PFSK-1 (cell line): ENCODE data around the gene GPR161.

Source experiments
- FOXP2 ChIP-seq: optimal IDR thresholded peaks from 2 replicates; pipeline ENCODE3; 2011; ENCODE audit warnings: borderline replicate concordance, control low read depth, inconsistent platforms; ENCODE audit not compliant: insufficient read depth; ENCODE audit errors: extremely low read length, extremely low read depth
- POLR2AphosphoS5 ChIP-seq: IDR thresholded peaks from 2 replicates; pipeline ENCODE4 v1.6.1; 2012; ENCODE audit warnings: low read depth, mild to moderate bottlenecking, control low read depth, low read length, moderate library complexity
- SIN3A ChIP-seq: IDR thresholded peaks from 2 replicates; pipeline ENCODE4 v1.6.1; 2012; ENCODE audit warnings: mild to moderate bottlenecking, low read length, moderate library complexity, borderline replicate concordance; ENCODE audit not compliant: insufficient read depth
- TAF1 ChIP-seq: IDR thresholded peaks from 2 replicates; pipeline ENCODE4 v1.6.1; 2012; ENCODE audit warnings: low read length, control low read depth, borderline replicate concordance; ENCODE audit not compliant: insufficient read depth
- TF ChIP-seq, protein P1 (sequence below), 2 experiments: IDR thresholded peaks; 2 replicates each; pipeline versions ENCODE4 v1.6.1 to v1.8.0; 2011 to 2012; ENCODE audit warnings: low read depth in 2 of 2, low read length in 2 of 2, control low read depth in 1 of 2, inconsistent platforms in 1 of 2, mild to moderate bottlenecking in 1 of 2, moderate library complexity in 1 of 2; ENCODE audit not compliant: insufficient read depth in 1 of 2

The GPR161 gene

DNA sequence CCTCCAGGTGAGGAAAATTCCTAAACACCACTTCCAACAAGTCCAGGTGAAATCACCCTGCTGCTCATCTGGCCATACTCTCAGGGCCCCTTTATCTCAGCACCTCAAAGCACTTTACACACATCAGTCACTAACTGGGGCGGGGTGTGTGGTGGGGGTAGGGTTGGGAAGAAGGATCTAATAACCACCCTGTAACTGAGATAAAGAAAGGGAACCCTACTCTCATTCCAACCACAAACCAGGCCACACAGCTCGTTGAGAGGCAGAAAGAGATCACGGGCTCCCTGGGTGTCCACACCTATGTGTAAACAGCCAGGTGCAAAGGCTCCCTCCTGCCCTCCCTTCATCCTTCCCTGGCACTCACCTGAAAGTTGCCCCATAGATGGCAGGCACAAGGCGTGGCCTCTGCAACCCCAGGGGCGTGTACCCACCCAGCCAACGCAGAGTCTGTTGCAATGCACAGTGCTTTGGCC lies 20.4 kb downstream of the GPR161 start:
- TF ChIP-seq SIN3A (no peak), FOXP2 (no peak), POLR2AphosphoS5 (no peak), TAF1 (no peak)
- TF ChIP-seq, protein P1, sequence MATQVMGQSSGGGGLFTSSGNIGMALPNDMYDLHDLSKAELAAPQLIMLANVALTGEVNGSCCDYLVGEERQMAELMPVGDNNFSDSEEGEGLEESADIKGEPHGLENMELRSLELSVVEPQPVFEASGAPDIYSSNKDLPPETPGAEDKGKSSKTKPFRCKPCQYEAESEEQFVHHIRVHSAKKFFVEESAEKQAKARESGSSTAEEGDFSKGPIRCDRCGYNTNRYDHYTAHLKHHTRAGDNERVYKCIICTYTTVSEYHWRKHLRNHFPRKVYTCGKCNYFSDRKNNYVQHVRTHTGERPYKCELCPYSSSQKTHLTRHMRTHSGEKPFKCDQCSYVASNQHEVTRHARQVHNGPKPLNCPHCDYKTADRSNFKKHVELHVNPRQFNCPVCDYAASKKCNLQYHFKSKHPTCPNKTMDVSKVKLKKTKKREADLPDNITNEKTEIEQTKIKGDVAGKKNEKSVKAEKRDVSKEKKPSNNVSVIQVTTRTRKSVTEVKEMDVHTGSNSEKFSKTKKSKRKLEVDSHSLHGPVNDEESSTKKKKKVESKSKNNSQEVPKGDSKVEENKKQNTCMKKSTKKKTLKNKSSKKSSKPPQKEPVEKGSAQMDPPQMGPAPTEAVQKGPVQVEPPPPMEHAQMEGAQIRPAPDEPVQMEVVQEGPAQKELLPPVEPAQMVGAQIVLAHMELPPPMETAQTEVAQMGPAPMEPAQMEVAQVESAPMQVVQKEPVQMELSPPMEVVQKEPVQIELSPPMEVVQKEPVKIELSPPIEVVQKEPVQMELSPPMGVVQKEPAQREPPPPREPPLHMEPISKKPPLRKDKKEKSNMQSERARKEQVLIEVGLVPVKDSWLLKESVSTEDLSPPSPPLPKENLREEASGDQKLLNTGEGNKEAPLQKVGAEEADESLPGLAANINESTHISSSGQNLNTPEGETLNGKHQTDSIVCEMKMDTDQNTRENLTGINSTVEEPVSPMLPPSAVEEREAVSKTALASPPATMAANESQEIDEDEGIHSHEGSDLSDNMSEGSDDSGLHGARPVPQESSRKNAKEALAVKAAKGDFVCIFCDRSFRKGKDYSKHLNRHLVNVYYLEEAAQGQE (IDR thresholded peaks at IDR 0.05; ENCODE audit: insufficient read depth in 1 of 2, low read depth in 2 of 2, low read length in 2 of 2) = no peak

DNA sequence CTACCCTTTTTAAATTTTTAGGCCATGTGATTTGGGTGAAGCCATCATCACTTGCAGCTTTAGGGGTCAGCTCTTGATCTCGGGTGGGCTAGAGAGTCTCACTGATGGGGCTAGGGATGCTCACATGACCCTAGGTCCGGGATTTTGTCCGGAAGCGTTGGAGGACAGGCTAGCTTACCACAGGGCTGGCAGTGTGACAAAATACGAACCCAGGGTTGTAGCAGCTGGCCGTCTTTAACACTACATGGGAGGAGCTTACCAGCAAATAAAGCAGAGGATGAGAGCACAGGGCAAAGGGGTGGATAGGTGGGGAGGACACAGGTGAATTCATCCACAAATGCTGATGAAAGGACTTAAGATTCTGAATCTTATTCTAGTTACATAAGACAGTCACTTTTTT lies 21.9 kb downstream of the GPR161 start:
- TF ChIP-seq POLR2AphosphoS5 = no peak
- no peak for TF ChIP-seq TAF1
- no peak for TF ChIP-seq SIN3A
- TF ChIP-seq FOXP2 = no peak
- TF ChIP-seq, protein P1 (IDR thresholded peaks at IDR 0.05; ENCODE audit: insufficient read depth in 1 of 2, low read depth in 2 of 2, low read length in 2 of 2) = no peak

DNA sequence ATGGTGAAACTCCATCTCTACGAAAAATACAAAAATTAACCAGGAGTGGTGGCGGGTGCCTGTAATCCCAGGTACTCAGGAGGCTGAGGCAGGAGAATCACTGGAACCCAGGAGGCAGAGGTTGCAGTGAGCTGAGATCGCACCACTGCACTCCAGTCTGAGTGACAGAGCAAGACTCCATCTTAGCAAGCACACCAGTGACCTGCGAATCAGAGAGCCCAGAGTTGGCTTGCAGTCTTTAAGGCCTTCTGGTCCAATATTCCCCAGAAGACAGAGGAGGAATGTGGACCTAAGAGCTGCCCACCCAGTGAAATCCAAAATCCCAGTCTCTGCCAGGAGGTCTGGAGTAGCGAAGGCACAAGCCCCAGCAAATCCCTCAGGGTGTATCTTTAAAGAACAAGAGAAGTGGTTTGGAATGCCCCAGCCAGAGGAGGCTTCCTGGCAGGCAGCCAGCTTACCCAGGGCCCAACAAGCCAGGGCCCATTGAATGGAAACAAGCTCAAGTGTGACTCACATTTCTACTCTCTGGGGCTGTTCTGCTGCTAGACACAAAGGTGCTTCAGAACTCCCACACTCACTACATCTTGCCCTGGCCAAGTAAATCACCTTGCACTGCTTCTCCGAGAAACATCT lies 23.9 kb downstream of the GPR161 start:
- TF ChIP-seq TAF1 = no peak
- no peak for TF ChIP-seq SIN3A
- no peak for TF ChIP-seq FOXP2

DNA sequence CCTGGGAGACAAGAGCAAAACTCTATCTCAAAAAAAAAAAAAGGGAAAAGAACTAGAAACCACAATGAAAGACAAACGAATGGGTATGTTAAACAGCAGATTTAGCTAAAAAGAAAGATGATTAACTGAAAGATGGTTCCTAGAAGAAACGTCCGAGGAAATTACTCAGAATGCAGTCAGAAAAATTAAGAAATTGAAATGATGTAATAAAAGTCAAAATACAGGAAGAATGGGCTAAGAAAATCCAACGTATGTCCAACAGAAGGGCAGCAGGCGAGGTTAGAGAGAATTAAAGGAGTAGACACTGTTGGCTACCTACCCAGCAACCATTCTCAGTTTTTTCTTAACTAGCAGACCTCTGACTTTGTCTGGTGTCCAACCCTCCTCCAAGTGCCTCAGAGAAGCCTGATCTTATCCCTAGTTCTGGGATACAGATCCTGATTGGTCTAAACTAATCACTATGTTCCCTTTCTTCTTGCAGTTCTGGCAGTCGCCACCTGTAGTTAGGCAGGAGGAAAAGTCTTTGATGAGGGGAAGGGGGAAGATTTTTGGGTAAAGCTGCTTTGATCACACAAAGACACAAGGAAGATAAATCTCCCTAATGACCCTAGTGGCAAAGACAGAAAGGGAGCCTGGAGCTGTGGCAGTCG lies 25.7 kb downstream of the GPR161 start:
- TF ChIP-seq TAF1 = no peak
- TF ChIP-seq POLR2AphosphoS5 = no peak
- TF ChIP-seq FOXP2 = no peak

DNA sequence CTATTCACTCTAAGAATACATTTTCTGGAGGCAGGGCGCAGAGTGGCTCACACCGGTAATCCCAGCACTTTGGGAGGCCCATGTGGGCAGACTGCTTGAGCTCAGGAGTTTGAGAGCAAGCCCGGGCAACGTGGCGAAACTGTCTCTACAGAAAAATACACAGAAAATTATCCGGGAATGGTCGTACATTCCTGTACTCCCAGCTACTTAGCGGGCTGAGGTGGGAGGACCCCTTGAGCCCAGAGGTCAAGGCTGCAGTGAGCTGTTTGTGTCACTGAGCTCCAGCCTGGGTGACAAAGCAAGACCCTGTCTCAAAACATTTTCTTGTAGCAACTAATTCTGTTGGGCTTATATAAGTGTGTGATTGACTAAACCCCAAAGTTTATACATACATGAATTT lies 30.5 kb downstream of the GPR161 start:
- TF ChIP-seq FOXP2 = no peak
- no peak for TF ChIP-seq POLR2AphosphoS5
- no peak for TF ChIP-seq SIN3A

DNA sequence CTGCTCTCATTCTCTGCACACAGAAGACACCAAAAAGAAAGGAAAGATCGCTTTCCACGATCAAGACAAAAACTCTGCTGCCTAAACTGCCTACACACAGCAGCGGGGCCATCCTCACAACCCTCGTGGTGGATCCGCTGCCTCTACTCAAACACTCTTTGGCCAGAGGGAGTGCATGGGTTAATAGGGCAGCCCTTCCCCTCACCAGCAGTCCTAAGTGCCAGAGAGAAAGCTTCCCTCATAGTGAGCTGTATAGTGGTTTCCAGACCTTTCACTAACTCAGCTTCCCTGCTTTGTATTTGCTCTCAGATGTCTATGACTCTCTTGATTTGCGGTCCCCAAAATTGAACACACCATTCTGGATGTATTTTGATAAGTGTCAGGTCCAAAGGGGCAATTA lies 30.9 kb downstream of the GPR161 start:
- no peak for TF ChIP-seq SIN3A

DNA sequence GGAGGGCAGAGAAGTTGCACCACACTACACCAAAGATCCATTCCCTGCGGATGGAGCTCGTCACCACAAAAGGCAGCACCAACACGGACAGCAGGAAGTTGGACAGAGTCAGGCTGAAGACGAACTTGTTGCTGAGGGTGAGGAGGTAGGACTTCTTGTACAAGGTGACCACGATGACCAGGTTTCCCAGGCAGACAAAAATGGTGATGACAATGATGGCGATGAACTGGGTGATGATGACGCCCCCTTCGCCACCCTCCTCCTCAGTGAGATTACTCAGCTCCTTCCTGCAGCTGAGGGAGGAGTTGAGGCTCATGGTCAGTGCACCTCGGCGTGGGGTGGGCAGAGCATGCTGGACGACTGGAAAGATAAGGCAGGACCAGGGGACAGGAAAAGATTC lies 32.2 kb downstream of the GPR161 start:
- TF ChIP-seq POLR2AphosphoS5 (no peak), TAF1 (no peak), SIN3A (no peak), FOXP2 (no peak)
- TF ChIP-seq, protein P1 (IDR thresholded peaks at IDR 0.05; ENCODE audit: insufficient read depth in 1 of 2, low read depth in 2 of 2, low read length in 2 of 2) = no peak
